Liver (tissue), 3 donors: Measurements from ENCODE around the gene TMED3.

Experiments used
- EGR1 ChIP-seq, 2 donors: IDR thresholded peaks; 2 replicates each; pipeline ENCODE4 v1.6.1; 2016 to 2018; ENCODE audit warnings: antibody characterized with exemption in 2 of 2, low read depth in 2 of 2
- FOXA1 ChIP-seq: IDR thresholded peaks from 2 replicates; pipeline ENCODE4 v1.6.1; 2016; ENCODE audit warnings: antibody characterized with exemption
- GABPA ChIP-seq, 2 donors: IDR thresholded peaks in 1 of 2; conservative IDR thresholded peaks in 1 of 2; 2 replicates each; pipeline ENCODE4 v1.6.1; 2016; ENCODE audit warnings: antibody characterized with exemption in 2 of 2, mild to moderate bottlenecking in 1 of 2, moderate library complexity in 1 of 2
- JUND ChIP-seq, 2 donors: IDR thresholded peaks; 2 replicates each; pipeline ENCODE4 v1.6.1; 2016; ENCODE audit warnings: antibody characterized with exemption in 2 of 2
- RAD21 ChIP-seq, 2 donors: IDR thresholded peaks; 2 replicates each; pipeline ENCODE4 v1.6.1; 2016; ENCODE audit warnings: antibody characterized with exemption in 2 of 2, mild to moderate bottlenecking in 2 of 2
- SP1 ChIP-seq: IDR thresholded peaks from 2 replicates; pipeline ENCODE4 v1.6.1; 2018; ENCODE audit warnings: antibody characterized with exemption, mild to moderate bottlenecking
- TAF1 ChIP-seq: conservative IDR thresholded peaks from 2 replicates; pipeline ENCODE4 v1.6.1; 2016; ENCODE audit warnings: antibody characterized with exemption, mild to moderate bottlenecking
- TF ChIP-seq, protein P1 (sequence below): fragments of 150-350 bp; IDR thresholded peaks from 2 replicates; pipeline ENCODE4 v1.5.1; 2017; ENCODE audit warnings: improper control_type of control experiment, low read depth, low read length; ENCODE audit not compliant: missing input control
- TF ChIP-seq, protein P2 (sequence below): IDR thresholded peaks from 2 replicates; pipeline ENCODE4 v1.6.1; 2016; ENCODE audit warnings: antibody characterized with exemption
- TF ChIP-seq, protein P3 (sequence below): IDR thresholded peaks from 2 replicates; pipeline ENCODE4 v1.6.1; 2016; ENCODE audit warnings: antibody characterized with exemption, mild to moderate bottlenecking
- donor health status: healthy.
- donor health status: healthy.

DNA sequence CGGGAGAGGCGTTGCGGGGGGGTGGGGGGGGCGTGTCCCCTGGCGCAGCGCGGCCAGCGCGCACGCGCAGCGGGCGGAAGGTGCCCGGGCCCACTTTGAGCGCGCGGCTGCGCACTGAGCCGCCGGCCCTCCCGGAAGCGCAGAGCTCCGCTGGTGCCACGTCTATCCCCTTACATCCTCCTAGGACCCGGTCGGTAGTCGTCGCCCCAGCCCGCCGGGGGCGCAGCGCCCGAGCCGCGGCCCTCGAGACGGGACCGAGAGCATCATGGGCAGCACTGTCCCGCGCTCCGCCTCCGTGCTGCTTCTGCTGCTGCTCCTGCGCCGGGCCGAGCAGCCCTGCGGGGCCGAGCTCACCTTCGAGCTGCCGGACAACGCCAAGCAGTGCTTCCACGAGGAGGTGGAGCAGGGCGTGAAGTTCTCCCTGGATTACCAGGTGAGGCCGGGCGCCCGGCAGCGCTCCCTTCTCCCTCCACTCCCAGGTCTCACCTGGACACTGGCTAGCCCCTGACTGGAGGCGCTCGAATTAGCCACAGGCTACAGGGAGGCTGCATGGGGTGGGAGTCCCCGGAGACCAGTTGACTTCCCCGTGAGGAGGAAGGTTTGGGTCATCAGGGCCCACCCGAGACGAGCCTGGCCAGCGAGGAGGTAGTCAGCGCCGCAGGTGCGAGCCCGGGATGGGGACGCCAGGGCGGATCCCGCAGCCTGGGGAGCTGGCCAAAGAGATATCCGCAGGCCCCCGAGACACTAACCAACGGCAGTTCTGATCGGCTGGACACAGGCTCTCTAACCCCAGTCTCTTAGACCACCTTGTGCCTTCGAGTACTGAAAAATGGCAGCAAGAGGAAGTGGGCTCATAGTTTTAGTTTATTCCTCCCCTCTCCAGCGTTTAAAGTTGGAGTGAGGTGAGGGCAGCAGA is at the start of gene TMED3:
- TF ChIP-seq, protein P1, sequence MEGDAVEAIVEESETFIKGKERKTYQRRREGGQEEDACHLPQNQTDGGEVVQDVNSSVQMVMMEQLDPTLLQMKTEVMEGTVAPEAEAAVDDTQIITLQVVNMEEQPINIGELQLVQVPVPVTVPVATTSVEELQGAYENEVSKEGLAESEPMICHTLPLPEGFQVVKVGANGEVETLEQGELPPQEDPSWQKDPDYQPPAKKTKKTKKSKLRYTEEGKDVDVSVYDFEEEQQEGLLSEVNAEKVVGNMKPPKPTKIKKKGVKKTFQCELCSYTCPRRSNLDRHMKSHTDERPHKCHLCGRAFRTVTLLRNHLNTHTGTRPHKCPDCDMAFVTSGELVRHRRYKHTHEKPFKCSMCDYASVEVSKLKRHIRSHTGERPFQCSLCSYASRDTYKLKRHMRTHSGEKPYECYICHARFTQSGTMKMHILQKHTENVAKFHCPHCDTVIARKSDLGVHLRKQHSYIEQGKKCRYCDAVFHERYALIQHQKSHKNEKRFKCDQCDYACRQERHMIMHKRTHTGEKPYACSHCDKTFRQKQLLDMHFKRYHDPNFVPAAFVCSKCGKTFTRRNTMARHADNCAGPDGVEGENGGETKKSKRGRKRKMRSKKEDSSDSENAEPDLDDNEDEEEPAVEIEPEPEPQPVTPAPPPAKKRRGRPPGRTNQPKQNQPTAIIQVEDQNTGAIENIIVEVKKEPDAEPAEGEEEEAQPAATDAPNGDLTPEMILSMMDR, result no peak
- TF ChIP-seq FOXA1 (no peak), GABPA (IDR thresholded peaks at IDR 0.05 in 1 of 2, conservative IDR thresholded peaks at IDR 0.05 in 1 of 2) (no peak), RAD21 (IDR thresholded peaks at IDR 0.05) (no peak), TAF1 (no peak), SP1 (no peak), EGR1 (IDR thresholded peaks at IDR 0.05; ENCODE audit: low read depth in 2 of 2) (no peak), JUND (IDR thresholded peaks at IDR 0.05) (no peak)
- TF ChIP-seq, protein P2, sequence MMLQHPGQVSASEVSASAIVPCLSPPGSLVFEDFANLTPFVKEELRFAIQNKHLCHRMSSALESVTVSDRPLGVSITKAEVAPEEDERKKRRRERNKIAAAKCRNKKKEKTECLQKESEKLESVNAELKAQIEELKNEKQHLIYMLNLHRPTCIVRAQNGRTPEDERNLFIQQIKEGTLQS, result no peak
- TF ChIP-seq, protein P3, sequence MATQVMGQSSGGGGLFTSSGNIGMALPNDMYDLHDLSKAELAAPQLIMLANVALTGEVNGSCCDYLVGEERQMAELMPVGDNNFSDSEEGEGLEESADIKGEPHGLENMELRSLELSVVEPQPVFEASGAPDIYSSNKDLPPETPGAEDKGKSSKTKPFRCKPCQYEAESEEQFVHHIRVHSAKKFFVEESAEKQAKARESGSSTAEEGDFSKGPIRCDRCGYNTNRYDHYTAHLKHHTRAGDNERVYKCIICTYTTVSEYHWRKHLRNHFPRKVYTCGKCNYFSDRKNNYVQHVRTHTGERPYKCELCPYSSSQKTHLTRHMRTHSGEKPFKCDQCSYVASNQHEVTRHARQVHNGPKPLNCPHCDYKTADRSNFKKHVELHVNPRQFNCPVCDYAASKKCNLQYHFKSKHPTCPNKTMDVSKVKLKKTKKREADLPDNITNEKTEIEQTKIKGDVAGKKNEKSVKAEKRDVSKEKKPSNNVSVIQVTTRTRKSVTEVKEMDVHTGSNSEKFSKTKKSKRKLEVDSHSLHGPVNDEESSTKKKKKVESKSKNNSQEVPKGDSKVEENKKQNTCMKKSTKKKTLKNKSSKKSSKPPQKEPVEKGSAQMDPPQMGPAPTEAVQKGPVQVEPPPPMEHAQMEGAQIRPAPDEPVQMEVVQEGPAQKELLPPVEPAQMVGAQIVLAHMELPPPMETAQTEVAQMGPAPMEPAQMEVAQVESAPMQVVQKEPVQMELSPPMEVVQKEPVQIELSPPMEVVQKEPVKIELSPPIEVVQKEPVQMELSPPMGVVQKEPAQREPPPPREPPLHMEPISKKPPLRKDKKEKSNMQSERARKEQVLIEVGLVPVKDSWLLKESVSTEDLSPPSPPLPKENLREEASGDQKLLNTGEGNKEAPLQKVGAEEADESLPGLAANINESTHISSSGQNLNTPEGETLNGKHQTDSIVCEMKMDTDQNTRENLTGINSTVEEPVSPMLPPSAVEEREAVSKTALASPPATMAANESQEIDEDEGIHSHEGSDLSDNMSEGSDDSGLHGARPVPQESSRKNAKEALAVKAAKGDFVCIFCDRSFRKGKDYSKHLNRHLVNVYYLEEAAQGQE, result no peak
